Subcutaneous adipose tissue (tissue), 4 donors: ENCODE data around the gene RSPH10B. TPM values are rescaled to one million over a fixed set of nuclear protein-coding genes. Genes with fewer than 3 reads are reported as not detected.
"Not testable (repeated sequence)": the region's sequence is repeated elsewhere in the genome, so short reads cannot be mapped to it uniquely, and the experiment has no call there.

Experiments used
- small RNA-seq: library from RNA; depleted of rRNA; stranded (forward); fragments of <200 nt; gene quantifications from one replicate; pipeline ENCODE3, GENCODE V24; 2016
- total RNA-seq, 4 donors: library from RNA; depleted of rRNA; stranded (reverse); fragments of >200 nt; gene quantifications; one replicate each; pipeline ENCODE4 v1.1.0, GENCODE V29; 2016
- TF ChIP-seq, protein P1 (sequence below): fragments of 450-650 bp; IDR thresholded peaks from one replicate; pipeline ENCODE4 v1.5.1; 2016; ENCODE audit warnings: low read depth, mild to moderate bottlenecking, control low read depth, antibody characterized with exemption, moderate library complexity

Gene RSPH10B
- total RNA-seq, 4 donors from 2014 or later: not detected

DNA sequence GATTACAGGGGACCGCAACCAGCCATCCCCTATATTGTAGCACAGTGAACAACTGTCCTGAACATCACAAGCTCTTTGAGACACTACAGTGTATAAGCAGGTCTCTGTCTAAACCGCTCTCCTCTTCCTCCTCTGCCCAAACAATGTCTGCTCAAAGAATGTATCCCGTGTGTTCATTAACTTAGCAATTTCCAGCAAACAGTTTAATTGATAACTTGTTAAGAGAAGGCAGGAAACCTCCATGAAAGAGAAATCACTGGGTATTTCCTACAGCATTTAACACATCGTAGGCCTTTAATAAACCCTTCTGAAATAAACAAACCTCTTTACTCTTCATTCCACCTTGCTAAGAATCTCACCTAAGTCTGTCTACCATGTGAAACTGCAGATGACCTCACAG lies 36.9 kb upstream of the RSPH10B start:
- TF ChIP-seq, protein P1, sequence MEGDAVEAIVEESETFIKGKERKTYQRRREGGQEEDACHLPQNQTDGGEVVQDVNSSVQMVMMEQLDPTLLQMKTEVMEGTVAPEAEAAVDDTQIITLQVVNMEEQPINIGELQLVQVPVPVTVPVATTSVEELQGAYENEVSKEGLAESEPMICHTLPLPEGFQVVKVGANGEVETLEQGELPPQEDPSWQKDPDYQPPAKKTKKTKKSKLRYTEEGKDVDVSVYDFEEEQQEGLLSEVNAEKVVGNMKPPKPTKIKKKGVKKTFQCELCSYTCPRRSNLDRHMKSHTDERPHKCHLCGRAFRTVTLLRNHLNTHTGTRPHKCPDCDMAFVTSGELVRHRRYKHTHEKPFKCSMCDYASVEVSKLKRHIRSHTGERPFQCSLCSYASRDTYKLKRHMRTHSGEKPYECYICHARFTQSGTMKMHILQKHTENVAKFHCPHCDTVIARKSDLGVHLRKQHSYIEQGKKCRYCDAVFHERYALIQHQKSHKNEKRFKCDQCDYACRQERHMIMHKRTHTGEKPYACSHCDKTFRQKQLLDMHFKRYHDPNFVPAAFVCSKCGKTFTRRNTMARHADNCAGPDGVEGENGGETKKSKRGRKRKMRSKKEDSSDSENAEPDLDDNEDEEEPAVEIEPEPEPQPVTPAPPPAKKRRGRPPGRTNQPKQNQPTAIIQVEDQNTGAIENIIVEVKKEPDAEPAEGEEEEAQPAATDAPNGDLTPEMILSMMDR: no peak

DNA sequence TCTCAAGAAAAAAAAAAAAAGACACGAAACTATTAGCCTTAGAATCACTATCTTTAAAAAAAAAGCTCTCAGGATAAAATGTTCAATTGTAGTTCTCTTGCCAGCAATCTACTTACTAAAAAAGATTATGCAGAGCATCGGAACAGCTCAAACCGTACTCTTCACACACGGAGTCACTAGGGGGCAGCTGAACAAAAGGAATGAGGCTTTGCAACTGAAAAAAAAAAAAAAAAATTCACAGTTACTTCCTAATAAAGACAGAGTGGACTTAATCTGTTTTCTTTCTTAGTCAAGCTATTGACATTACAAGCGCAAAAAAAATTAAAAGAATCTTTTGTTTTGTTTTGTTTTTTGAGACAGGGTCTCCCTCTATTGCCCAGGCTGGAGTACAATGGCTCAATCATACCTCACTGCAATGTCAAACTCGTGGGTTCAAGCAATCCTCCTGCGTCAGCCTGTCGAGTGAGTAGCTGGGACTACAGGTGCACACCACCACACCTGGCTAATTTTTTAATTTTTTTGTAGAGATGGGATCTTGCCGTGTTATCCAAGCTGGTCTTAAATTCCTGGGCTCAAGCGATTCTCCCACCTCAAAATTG lies 26.8 kb upstream of the RSPH10B start:
- TF ChIP-seq, protein P1: no peak

DNA sequence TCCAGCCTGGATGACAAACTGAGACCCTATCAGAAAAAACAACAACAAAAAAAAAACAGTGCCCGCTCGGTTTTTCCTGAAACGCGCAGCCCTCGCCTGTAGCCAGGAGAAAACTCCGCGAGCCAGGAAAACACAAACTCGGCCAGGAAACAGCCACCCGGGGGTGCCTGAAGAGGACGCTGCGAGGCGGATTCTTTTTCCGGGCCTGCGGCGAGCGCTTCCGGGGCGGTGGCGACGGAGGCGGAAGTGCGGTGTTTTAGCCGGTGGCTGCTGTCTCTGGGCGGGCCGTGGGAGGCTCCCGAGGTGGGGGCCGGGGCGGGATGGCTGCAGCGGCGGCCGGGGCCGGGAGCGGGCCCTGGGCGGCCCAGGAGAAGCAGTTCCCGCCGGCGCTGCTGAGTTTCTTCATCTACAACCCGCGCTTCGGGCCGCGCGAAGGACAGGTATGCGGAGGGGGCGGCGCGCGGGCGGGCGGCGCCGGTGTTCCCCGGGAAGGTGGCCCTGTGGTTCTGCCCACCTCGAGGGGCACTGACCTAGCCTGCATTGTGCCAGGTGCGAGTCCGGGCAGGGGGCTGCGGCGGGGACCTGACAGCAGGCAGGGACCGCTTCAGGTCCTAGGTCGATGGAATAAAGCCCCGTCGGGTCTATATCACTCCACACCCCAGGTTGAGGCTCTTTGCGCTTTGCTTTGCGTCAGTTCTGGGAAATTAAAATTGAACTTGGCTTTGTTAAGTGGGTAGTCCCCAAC lies 71.8 kb downstream of the RSPH10B start, which contains the start of gene CCZ1:
TSS of gene CCZ1 (plus strand) at position 254 of the 745 bp plus-strand sequence. CDS start at position 321, 67 bp downstream.
- TF ChIP-seq, protein P1: not testable (repeated sequence)

DNA sequence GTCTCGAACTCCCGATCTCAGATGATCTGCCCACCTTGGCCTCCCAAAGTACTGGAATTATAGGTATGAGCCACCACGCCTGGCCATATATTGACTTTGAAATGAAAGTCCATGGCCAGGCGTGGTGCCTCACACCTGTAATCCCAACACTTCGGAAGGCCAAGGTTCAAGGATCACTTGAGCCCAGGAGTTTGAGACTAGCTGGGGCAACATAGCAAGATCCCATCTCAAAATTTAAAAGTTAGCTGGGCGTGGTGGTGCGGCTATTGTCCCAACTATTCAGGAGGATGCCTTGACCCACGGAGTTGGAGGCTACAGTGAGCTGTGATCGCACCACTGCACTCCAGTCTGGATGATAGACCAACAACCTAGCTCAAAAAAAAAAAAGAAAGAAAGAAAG lies 78.0 kb downstream of the RSPH10B start:
- TF ChIP-seq, protein P1: no peak

Small RNA genes lying within 50 kb of the gene (small RNA-seq; reads per million reads assigned to genes)
- gene RF00019: 0.49 reads per million
- gene SNORA80D: 2.2 reads per million, percentile 43 among the genes with 10 or more reads in this experiment

Other genes starting within 250 kb of the RSPH10B start
- 10 to 100 TPM; 28.0 to 36.4 (median 31.9) TPM for gene RNF216, start 189.0 kb downstream of the RSPH10B start, total RNA-seq
- not detected for gene OCM, start 89.9 kb downstream of the RSPH10B start, total RNA-seq
- 10 to 100 TPM; 47.8 to 71.1 (median 58.0) TPM for gene CCZ1, start 72.0 kb downstream of the RSPH10B start, total RNA-seq
- gene PMS2, start 38.4 kb upstream of the RSPH10B start, total RNA-seq: 10 to 100 TPM in 3 of 4 donors, 1 to 10 TPM in 1; 8.2 to 14.5 (median 12.3) TPM
- gene AIMP2, start 38.6 kb upstream of the RSPH10B start, total RNA-seq: 10 to 100 TPM; 14.4 to 59.0 (median 21.2) TPM
- gene ANKRD61, start 60.7 kb upstream of the RSPH10B start, total RNA-seq: 1 to 10 TPM in 1 of 4 donors, under 1 TPM in 1, not detected in 2; 0.44 to 1.3 TPM
- gene EIF2AK1, start 88.5 kb upstream of the RSPH10B start, total RNA-seq: 100 to 1,000 TPM; 111 to 280 (median 160) TPM
- gene USP42, start 134.3 kb upstream of the RSPH10B start, total RNA-seq: 1 to 10 TPM; 5.1 to 8.6 (median 6.6) TPM